ENCODE measurements around the gene CTRL.

CTRL gene

DNA sequence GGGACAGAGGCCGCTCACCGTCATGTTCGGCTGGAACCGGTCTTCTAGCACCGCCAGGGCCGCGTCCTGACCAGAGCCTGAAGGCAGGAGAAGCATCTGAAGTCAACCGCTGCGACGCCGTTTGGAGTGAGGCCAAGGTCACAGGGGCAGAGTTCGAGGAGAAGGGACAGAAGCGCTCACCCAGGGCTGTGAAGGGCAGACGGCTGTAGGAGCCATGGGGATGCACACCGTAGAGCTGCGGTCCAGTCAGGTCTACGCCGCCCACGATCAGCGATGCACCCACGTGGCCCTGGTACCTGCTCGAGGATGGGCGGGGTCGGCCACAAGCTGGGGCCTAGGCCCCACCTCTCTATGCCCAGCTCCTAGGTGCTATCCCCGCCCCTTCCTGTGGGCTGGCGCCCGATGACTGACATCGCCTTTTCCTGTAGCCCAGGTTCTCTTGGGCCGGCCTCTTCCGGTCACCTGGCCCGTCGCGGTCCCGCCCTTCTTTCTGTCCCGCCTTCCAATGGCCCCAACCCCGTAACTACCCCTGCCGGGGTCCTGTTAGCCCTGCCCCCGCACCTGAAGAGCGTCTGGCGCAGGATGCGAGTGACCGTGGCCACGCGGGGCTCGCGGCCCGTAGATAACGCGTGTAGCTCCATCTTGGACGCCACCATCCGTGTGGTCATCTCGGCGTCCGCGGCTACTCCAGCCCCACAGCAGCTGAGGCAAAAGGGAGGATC is 3.9 kb upstream of the CTRL start (continued):
- TF ChIP-seq KLF1 (tag by site-specific recombination; IDR thresholded peaks at IDR 0.05) (peak; percentile 77), ZNF521 (tag by site-specific recombination; IDR thresholded peaks at IDR 0.05) (no peak), ZNF596 (tag by site-specific recombination; IDR thresholded peaks at IDR 0.05) (no peak), YY2 (tag by site-specific recombination; IDR thresholded peaks at IDR 0.05) (no peak), ZIC2 (tag by site-specific recombination; IDR thresholded peaks at IDR 0.05) (peak; percentile 9; the same call in 1 of the 2 replicates), ZNF501 (tag by site-specific recombination; IDR thresholded peaks at IDR 0.05) (peak; percentile 71), ZNF426 (tag by site-specific recombination; IDR thresholded peaks at IDR 0.05) (no peak), ZNF133 (tag by site-specific recombination; IDR thresholded peaks at IDR 0.05) (no peak), ZNF777 (tag by site-specific recombination; IDR thresholded peaks at IDR 0.05; ENCODE audit: borderline replicate concordance) (0 out of 2 replicates have a peak, but pooled peaks have one; percentile 16), KLF16 (tag by site-specific recombination; IDR thresholded peaks at IDR 0.05) (peak; percentile 81), ZNF768 (tag by site-specific recombination; IDR thresholded peaks at IDR 0.05) (no peak), IKZF3 (tag by site-specific recombination; IDR thresholded peaks at IDR 0.05) (no peak), ZNF221 (tag by site-specific recombination; IDR thresholded peaks at IDR 0.05; ENCODE audit: borderline replicate concordance) (no peak), RBAK (tag by site-specific recombination; IDR thresholded peaks at IDR 0.05) (no peak), ZNF76 (tag by site-specific recombination; IDR thresholded peaks at IDR 0.05; ENCODE audit: borderline replicate concordance, low read depth) (peak; percentile 23; the same call in 1 of the 2 replicates), KLF7 (tag by site-specific recombination; IDR thresholded peaks at IDR 0.05; ENCODE audit: borderline replicate concordance) (peak; percentile 74; the same call in 1 of the 2 replicates), ZNF654 (tag by site-specific recombination; IDR thresholded peaks at IDR 0.05; ENCODE audit: low read depth) (no peak), EGR2 (tag by site-specific recombination; IDR thresholded peaks at IDR 0.05; ENCODE audit: low read depth) (peak; percentile 63; the same call in 1 of the 2 replicates), ZNF530 (tag by site-specific recombination; IDR thresholded peaks at IDR 0.05; ENCODE audit: low read depth) (no peak), SP2 (tag by site-specific recombination; IDR thresholded peaks at IDR 0.05) (peak; percentile 97), ZNF529 (tag by site-specific recombination; IDR thresholded peaks at IDR 0.05; ENCODE audit: insufficient replicate concordance) (no peak), ZNF341 (tag by site-specific recombination; IDR thresholded peaks at IDR 0.05; ENCODE audit: low read depth) (no peak), ZSCAN23 (tag by site-specific recombination; IDR thresholded peaks at IDR 0.05) (no peak), ZNF394 (tag by site-specific recombination; IDR thresholded peaks at IDR 0.05; ENCODE audit: borderline replicate concordance) (peak; percentile 73; the same call in 1 of the 2 replicates)
- TF ChIP-seq, protein P1, sequence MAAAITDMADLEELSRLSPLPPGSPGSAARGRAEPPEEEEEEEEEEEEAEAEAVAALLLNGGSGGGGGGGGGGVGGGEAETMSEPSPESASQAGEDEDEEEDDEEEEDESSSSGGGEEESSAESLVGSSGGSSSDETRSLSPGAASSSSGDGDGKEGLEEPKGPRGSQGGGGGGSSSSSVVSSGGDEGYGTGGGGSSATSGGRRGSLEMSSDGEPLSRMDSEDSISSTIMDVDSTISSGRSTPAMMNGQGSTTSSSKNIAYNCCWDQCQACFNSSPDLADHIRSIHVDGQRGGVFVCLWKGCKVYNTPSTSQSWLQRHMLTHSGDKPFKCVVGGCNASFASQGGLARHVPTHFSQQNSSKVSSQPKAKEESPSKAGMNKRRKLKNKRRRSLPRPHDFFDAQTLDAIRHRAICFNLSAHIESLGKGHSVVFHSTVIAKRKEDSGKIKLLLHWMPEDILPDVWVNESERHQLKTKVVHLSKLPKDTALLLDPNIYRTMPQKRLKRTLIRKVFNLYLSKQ (tag by site-specific recombination; IDR thresholded peaks at IDR 0.05; ENCODE audit: borderline replicate concordance) = no peak
- TF ChIP-seq, protein P2, sequence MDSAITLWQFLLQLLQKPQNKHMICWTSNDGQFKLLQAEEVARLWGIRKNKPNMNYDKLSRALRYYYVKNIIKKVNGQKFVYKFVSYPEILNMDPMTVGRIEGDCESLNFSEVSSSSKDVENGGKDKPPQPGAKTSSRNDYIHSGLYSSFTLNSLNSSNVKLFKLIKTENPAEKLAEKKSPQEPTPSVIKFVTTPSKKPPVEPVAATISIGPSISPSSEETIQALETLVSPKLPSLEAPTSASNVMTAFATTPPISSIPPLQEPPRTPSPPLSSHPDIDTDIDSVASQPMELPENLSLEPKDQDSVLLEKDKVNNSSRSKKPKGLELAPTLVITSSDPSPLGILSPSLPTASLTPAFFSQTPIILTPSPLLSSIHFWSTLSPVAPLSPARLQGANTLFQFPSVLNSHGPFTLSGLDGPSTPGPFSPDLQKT (IDR thresholded peaks at IDR 0.05; ENCODE audit: borderline replicate concordance, low read depth, low read length) = no peak
- TF ChIP-seq, protein P3, sequence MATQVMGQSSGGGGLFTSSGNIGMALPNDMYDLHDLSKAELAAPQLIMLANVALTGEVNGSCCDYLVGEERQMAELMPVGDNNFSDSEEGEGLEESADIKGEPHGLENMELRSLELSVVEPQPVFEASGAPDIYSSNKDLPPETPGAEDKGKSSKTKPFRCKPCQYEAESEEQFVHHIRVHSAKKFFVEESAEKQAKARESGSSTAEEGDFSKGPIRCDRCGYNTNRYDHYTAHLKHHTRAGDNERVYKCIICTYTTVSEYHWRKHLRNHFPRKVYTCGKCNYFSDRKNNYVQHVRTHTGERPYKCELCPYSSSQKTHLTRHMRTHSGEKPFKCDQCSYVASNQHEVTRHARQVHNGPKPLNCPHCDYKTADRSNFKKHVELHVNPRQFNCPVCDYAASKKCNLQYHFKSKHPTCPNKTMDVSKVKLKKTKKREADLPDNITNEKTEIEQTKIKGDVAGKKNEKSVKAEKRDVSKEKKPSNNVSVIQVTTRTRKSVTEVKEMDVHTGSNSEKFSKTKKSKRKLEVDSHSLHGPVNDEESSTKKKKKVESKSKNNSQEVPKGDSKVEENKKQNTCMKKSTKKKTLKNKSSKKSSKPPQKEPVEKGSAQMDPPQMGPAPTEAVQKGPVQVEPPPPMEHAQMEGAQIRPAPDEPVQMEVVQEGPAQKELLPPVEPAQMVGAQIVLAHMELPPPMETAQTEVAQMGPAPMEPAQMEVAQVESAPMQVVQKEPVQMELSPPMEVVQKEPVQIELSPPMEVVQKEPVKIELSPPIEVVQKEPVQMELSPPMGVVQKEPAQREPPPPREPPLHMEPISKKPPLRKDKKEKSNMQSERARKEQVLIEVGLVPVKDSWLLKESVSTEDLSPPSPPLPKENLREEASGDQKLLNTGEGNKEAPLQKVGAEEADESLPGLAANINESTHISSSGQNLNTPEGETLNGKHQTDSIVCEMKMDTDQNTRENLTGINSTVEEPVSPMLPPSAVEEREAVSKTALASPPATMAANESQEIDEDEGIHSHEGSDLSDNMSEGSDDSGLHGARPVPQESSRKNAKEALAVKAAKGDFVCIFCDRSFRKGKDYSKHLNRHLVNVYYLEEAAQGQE (tag by site-specific recombination; IDR thresholded peaks at IDR 0.05) = no peak; the same call in 1 of the 2 replicates
- TF ChIP-seq, protein P4, sequence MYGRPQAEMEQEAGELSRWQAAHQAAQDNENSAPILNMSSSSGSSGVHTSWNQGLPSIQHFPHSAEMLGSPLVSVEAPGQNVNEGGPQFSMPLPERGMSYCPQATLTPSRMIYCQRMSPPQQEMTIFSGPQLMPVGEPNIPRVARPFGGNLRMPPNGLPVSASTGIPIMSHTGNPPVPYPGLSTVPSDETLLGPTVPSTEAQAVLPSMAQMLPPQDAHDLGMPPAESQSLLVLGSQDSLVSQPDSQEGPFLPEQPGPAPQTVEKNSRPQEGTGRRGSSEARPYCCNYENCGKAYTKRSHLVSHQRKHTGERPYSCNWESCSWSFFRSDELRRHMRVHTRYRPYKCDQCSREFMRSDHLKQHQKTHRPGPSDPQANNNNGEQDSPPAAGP (tag by site-specific recombination; IDR thresholded peaks at IDR 0.05) = no peak
- TF ChIP-seq, protein P5, sequence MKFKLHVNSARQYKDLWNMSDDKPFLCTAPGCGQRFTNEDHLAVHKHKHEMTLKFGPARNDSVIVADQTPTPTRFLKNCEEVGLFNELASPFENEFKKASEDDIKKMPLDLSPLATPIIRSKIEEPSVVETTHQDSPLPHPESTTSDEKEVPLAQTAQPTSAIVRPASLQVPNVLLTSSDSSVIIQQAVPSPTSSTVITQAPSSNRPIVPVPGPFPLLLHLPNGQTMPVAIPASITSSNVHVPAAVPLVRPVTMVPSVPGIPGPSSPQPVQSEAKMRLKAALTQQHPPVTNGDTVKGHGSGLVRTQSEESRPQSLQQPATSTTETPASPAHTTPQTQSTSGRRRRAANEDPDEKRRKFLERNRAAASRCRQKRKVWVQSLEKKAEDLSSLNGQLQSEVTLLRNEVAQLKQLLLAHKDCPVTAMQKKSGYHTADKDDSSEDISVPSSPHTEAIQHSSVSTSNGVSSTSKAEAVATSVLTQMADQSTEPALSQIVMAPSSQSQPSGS (tag by site-specific recombination; IDR thresholded peaks at IDR 0.05; ENCODE audit: low read depth) = no peak

All from HEK293 (cell line).